Measurements from ENCODE around the gene ME2.
"Not testable (repeated sequence)": the region's sequence is repeated elsewhere in the genome, so short reads cannot be mapped to it uniquely, and the experiment has no call there.

The ME2 gene

DNA sequence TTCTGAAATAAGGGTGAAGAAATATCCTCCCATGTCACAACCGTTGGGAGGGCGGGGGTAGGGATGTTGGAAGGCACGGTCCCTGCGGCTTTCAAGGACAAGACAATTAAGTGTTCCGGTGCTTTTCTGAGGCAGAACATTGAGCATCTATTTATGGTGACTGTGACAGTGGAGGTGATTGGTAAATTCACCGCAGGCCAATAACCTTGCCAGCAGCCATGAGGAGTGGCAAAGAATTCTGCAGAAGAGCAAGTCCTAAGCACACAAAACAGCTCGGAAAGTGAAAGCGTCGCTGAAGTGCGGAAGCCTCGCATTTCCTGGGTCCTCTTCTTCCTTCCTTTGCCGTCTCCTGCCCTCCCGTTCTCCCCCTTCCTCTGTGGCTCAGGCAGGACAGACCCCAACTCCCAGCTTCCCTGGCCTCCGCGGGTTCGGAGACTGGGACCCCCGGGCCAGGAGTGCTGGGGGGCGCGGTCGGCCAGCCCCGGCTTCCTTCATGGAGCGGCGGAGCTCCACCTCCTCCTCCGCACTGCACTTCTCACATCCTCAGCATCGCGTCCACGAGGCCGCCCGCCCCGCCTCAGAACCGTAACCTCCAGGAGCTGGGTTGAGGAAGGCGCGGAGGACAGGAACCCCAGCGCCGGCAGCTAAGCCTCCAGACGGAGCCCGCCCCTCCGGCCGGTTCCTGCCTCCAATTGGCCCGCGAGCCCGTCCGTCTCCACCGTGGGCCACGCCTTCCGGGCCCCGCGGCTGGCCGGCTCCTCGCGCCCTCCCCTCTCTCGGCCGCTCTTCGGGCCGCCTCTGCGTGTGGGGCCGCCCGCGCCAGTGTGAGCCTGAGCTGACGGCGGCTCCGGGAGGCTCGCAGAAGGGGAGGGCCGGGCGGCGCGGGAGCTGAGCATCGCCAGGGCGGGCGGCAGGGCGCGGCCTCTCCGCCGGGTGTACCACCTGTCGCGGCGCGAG, at the start of gene ME2:
Gene ME2, plus strand, starts transcription at position 774 of the 957 bp plus-strand sequence. CDS start 16,703 bp downstream, outside the sequence.
- DNase-seq, result peak; percentile 89
- in situ Hi-C loops (cut with HindIII; ENCODE audit: low pct_ligation_motif_present, low pct_unique_long_range_greater_than_20kb, low sequenced_read_pairs), result no loop called here

- in situ Hi-C loops (cut with HindIII; ENCODE audit: low pct_ligation_motif_present, low pct_unique_long_range_greater_than_20kb, low sequenced_read_pairs), result loop anchor here (25.0 kb wide), 1 partner anchor 208 kb away; the partner anchor contains the start of gene SMAD4
- no peak for DNase-seq
Observed at GRCh38 chr18:50829644-50830043, 49.3 kb upstream of the ME2 start.

- in situ Hi-C loops (cut with HindIII; ENCODE audit: low pct_ligation_motif_present, low pct_unique_long_range_greater_than_20kb, low sequenced_read_pairs), result loop anchor here (25.0 kb wide), 1 partner anchor 207 kb away; the partner anchor contains the start of gene SMAD4
- DNase-seq, result no peak
Observed at GRCh38 chr18:50830544-50830943, 48.4 kb upstream of the ME2 start.

- DNase-seq, result no peak
- in situ Hi-C loops (cut with HindIII; ENCODE audit: low pct_ligation_motif_present, low pct_unique_long_range_greater_than_20kb, low sequenced_read_pairs), result loop anchor here (25.0 kb wide), 1 partner anchor 205 kb away; the partner anchor contains the start of gene SMAD4
Observed at GRCh38 chr18:50832754-50833153, 46.2 kb upstream of the ME2 start.

GRCh38 chr18:50833496-50833895, 45.4 kb upstream of the ME2 start:
- DNase-seq, result not testable (repeated sequence)
- in situ Hi-C loops (cut with HindIII; ENCODE audit: low pct_ligation_motif_present, low pct_unique_long_range_greater_than_20kb, low sequenced_read_pairs), result loop anchor here (25.0 kb wide), 1 partner anchor 204 kb away; the partner anchor contains the start of gene SMAD4

DNA sequence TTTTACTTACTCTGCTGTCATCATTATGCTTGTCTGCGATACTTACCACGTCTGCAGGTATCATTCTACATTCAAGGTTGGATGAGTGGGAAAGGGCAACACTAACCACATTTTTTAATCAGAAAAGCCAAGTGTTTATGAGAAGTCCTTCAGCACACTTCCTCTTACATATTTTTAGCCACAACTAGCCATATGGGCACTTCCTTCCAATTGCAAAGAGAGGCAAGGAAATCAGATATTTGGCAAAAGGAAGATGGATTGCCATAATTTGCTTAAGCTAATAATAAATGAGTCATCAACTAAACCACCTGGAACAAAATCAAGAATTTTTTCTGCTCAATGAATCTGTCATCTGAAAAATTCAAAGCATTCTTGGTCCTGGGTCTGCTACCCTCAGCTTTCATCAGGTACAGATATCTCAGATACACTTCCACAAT, 42.4 kb upstream of the ME2 start:
- in situ Hi-C loops (cut with HindIII; ENCODE audit: low pct_ligation_motif_present, low pct_unique_long_range_greater_than_20kb, low sequenced_read_pairs), result loop anchor here (25.0 kb wide), 1 partner anchor 201 kb away; the partner anchor contains the start of gene SMAD4
- peak; percentile 31 for DNase-seq

GRCh38 chr18:50839341-50839740, 39.6 kb upstream of the ME2 start:
- no peak for DNase-seq
- in situ Hi-C loops (cut with HindIII; ENCODE audit: low pct_ligation_motif_present, low pct_unique_long_range_greater_than_20kb, low sequenced_read_pairs), result loop anchor here (25.0 kb wide), 1 partner anchor 198 kb away; the partner anchor contains the start of gene SMAD4

DNA sequence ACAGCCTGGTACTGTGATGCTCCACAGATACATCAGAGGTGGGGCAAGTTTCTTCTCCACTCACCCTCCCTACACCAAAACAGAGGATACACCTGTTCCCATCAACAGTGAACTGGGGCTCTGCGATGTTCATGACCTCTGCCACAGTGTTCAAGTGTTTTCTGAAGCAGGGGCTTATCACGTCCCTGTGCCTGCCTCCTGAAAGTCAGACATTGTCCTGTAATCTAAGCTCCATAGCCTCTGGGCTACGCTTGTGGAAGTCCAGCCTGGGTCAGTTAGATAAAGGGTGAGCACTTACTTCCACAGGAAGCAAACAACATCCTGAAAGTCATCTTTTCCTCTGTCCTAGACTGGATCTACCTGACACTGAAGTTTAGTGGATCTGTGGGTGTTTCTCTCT, 38.9 kb upstream of the ME2 start:
- in situ Hi-C loops (cut with HindIII; ENCODE audit: low pct_ligation_motif_present, low pct_unique_long_range_greater_than_20kb, low sequenced_read_pairs), result loop anchor here (25.0 kb wide), 1 partner anchor 197 kb away; the partner anchor contains the start of gene SMAD4
- no peak for DNase-seq

GRCh38 chr18:50842846-50843245, 36.1 kb upstream of the ME2 start:
- DNase-seq, result no peak
- in situ Hi-C loops (cut with HindIII; ENCODE audit: low pct_ligation_motif_present, low pct_unique_long_range_greater_than_20kb, low sequenced_read_pairs), result loop anchor here (25.0 kb wide), 1 partner anchor 194 kb away; the partner anchor contains the start of gene SMAD4

- no peak for DNase-seq
- in situ Hi-C loops (cut with HindIII; ENCODE audit: low pct_ligation_motif_present, low pct_unique_long_range_greater_than_20kb, low sequenced_read_pairs), result loop anchor here (25.0 kb wide), 1 partner anchor 193 kb away; the partner anchor contains the start of gene SMAD4
Observed at GRCh38 chr18:50844554-50844953, 34.4 kb upstream of the ME2 start.

DNA sequence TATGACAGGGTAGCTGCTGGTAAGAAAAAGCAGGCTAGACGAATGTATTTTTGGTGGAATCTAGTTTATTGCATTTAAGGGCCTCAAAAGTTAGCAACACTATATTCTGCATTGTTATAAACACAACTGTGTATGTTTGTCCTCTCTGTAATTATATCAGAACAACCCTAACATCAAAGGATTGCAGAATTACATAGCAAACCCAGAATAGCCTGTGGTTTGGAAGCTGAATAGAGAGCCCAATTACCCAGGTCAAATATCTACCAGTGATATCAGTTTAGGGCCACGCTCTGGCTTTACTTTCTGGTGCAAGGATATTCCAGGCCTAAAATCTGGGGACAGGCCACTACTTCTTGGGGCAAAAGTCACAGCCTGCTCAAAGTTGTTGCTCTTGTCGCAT, 34.0 kb upstream of the ME2 start:
- in situ Hi-C loops (cut with HindIII; ENCODE audit: low pct_ligation_motif_present, low pct_unique_long_range_greater_than_20kb, low sequenced_read_pairs), result loop anchor here (25.0 kb wide), 1 partner anchor 192 kb away; the partner anchor contains the start of gene SMAD4
- DNase-seq, result no peak

- in situ Hi-C loops (cut with HindIII; ENCODE audit: low pct_ligation_motif_present, low pct_unique_long_range_greater_than_20kb, low sequenced_read_pairs), result loop anchor here (25.0 kb wide), 1 partner anchor 190 kb away; the partner anchor contains the start of gene SMAD4
- DNase-seq, result no peak
Observed at GRCh38 chr18:50847192-50847591, 31.7 kb upstream of the ME2 start.

- in situ Hi-C loops (cut with HindIII; ENCODE audit: low pct_ligation_motif_present, low pct_unique_long_range_greater_than_20kb, low sequenced_read_pairs), result loop anchor here (25.0 kb wide), 1 partner anchor 189 kb away; the partner anchor contains the start of gene SMAD4
Observed at GRCh38 chr18:50848061-50848551, 30.8 kb upstream of the ME2 start.

DNA sequence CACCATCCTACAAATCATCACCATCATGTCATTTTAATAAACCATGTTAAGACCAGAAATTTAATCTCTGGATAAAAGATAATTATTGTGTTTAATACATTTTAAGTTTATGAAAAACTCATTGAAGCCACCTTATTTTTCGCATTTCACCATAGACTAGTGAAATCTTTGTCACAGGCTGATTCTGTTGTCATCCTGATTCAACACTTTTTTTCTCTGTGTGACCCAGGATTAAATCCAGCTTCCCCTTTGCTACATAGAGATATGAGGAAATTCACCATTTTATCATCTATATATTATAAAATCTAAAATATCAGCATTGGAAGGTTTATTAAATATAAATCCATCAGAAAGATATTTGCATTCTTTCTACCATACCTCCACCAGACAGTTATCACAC, 29.9 kb upstream of the ME2 start:
- in situ Hi-C loops (cut with HindIII; ENCODE audit: low pct_ligation_motif_present, low pct_unique_long_range_greater_than_20kb, low sequenced_read_pairs), result loop anchor here (25.0 kb wide), 1 partner anchor 188 kb away; the partner anchor contains the start of gene SMAD4
- DNase-seq, result no peak

More at GRCh38 chr18:50848061-50848551, 30.8 kb upstream of the ME2 start:
- no peak for DNase-seq

DNA sequence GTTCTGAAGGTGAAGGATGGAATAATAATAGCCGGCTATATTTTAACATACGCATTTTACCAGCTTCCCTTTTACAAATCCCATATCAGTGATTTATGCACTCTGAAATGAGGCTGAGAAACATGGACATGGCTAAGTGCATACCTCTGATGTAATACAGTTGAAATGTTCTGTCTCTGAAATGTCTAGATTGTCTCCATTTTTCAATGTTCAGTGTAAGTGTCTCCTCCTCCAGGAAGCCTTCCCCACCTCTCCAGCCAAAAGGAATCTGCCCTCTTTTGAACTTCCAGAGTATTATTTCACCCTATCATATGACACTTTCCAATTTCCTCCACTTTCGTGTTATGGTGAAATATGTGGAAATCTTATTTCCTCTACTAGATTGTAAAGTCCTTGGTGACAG, 29.5 kb upstream of the ME2 start:
- in situ Hi-C loops (cut with HindIII; ENCODE audit: low pct_ligation_motif_present, low pct_unique_long_range_greater_than_20kb, low sequenced_read_pairs), result loop anchor here (25.0 kb wide), 1 partner anchor 188 kb away; the partner anchor contains the start of gene SMAD4
- DNase-seq, result no peak

- in situ Hi-C loops (cut with HindIII; ENCODE audit: low pct_ligation_motif_present, low pct_unique_long_range_greater_than_20kb, low sequenced_read_pairs), result no loop called here
Observed at GRCh38 chr18:50850307-50851065, 28.4 kb upstream of the ME2 start.

DNA sequence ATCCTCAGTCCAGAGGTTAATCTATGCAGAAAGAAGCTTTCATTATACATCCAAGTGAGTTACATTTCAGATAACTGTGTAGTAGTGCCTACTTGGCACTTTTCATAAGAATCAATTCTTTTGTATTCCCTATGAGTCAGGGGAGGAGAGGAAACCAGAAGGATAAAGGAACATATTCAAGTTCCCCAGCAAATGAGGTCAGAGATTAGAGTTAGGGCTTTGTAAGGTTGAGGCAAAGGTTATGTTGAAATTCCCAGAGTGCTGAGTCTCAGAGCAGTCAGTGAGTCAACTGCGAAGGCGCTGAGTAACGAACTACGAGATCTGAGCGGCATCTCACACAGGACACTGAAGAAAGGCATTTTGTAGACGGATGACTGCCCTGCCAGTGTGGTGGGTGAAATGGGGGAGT, 25.1 kb upstream of the ME2 start:
- in situ Hi-C loops (cut with HindIII; ENCODE audit: low pct_ligation_motif_present, low pct_unique_long_range_greater_than_20kb, low sequenced_read_pairs), result no loop called here
- DNase-seq, result no peak

More at GRCh38 chr18:50850307-50851065, 28.4 kb upstream of the ME2 start:
- no peak for DNase-seq
